ENCODE measurements around the gene COL9A1. TPM values are rescaled to one million over a fixed set of nuclear protein-coding genes. Genes with fewer than 3 reads are reported as not detected.
A peak's percentile ranks its signal among the peaks of the same experiment; 100 is the strongest.

The COL9A1 gene
- total and polyA plus RNA-seq, 9 of the 15 experiments (the other 6 are each of a cell fraction or from before 2014, with no cell fraction given): 0.01 to 0.13 (median 0.06) TPM; not detected in 1

DNA sequence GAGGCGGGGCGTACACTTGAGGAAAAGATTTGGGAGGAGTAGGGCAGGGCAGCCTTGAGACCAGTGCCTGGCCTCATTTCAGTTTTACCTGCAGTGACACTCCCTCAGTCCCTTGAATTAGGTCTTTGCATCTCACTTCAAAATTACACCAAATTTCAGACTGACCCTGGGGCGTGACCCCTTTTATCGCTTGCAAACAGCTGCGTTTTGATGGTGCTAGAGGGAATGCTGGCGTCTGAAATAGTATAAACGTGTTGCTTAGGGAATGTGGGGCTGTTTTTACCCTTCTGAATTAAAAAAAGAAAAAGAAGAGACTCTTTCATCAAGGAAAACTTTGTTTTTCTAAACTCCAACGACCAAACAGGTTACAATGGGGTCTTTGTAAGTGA is 21.0 kb downstream of the COL9A1 start (continued):
- TF ChIP-seq, protein P1, sequence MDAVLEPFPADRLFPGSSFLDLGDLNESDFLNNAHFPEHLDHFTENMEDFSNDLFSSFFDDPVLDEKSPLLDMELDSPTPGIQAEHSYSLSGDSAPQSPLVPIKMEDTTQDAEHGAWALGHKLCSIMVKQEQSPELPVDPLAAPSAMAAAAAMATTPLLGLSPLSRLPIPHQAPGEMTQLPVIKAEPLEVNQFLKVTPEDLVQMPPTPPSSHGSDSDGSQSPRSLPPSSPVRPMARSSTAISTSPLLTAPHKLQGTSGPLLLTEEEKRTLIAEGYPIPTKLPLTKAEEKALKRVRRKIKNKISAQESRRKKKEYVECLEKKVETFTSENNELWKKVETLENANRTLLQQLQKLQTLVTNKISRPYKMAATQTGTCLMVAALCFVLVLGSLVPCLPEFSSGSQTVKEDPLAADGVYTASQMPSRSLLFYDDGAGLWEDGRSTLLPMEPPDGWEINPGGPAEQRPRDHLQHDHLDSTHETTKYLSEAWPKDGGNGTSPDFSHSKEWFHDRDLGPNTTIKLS (IDR thresholded peaks at IDR 0.05; ENCODE audit: borderline replicate concordance, low read depth): no peak
- TF ChIP-seq HEY1 (CRISPR knock-in tag; IDR thresholded peaks at IDR 0.05; ENCODE audit: borderline replicate concordance) (no peak), POLR2AphosphoS5 (IDR thresholded peaks at IDR 0.05; ENCODE audit: control insufficient read depth, insufficient read depth, low read depth, low read length) (peak; percentile 36; the same call in 1 of the 2 replicates), CREB1 (IDR thresholded peaks at IDR 0.05) (0 out of 2 replicates have a peak, but pooled peaks have one; percentile 11), CREB1 (CRISPR knock-in tag; IDR thresholded peaks at IDR 0.05) (no peak), PML (IDR thresholded peaks at IDR 0.05; ENCODE audit: low read length) (peak; percentile 50; the same call in 1 of the 2 replicates), ARID1B (IDR thresholded peaks at IDR 0.05) (peak; percentile 87), NFE2L1 (tag; IDR thresholded peaks at IDR 0.05; ENCODE audit: borderline replicate concordance, low read depth) (no peak), NCOR1 (IDR thresholded peaks at IDR 0.05) (peak; percentile 59), BHLHE40 (IDR thresholded peaks at IDR 0.05; ENCODE audit: low read length) (no peak), NR2C2 (CRISPR knock-in tag; IDR thresholded peaks at IDR 0.05) (no peak), NR2C2 (tag; IDR thresholded peaks at IDR 0.05) (no peak), JUND (IDR thresholded peaks at IDR 0.05; ENCODE audit: borderline replicate concordance, low read depth, low read length) (0 out of 2 replicates have a peak, but pooled peaks have one; percentile 4), JUND (tag; IDR thresholded peaks at IDR 0.05; ENCODE audit: borderline replicate concordance, low read depth, low read length) (no peak), SMARCA4 (IDR thresholded peaks at IDR 0.05) (peak; percentile 60), EGR1 (conservative IDR thresholded peaks at IDR 0.05) (no peak), CSDE1 (IDR thresholded peaks at IDR 0.05) (no peak), ZFX (CRISPR knock-in tag; IDR thresholded peaks at IDR 0.05) (no peak), EP300 (IDR thresholded peaks at IDR 0.05; ENCODE audit: low read length) (peak; percentile 50), MTA3 (IDR thresholded peaks at IDR 0.05; ENCODE audit: borderline replicate concordance) (no peak), NR2C1 (IDR thresholded peaks at IDR 0.05) (peak; percentile 38; the same call in 1 of the 2 replicates), NR2C1 (tag; IDR thresholded peaks at IDR 0.05) (no peak)
- TF ChIP-seq, protein P2, sequence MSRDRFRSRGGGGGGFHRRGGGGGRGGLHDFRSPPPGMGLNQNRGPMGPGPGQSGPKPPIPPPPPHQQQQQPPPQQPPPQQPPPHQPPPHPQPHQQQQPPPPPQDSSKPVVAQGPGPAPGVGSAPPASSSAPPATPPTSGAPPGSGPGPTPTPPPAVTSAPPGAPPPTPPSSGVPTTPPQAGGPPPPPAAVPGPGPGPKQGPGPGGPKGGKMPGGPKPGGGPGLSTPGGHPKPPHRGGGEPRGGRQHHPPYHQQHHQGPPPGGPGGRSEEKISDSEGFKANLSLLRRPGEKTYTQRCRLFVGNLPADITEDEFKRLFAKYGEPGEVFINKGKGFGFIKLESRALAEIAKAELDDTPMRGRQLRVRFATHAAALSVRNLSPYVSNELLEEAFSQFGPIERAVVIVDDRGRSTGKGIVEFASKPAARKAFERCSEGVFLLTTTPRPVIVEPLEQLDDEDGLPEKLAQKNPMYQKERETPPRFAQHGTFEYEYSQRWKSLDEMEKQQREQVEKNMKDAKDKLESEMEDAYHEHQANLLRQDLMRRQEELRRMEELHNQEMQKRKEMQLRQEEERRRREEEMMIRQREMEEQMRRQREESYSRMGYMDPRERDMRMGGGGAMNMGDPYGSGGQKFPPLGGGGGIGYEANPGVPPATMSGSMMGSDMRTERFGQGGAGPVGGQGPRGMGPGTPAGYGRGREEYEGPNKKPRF (IDR thresholded peaks at IDR 0.05; ENCODE audit: low read depth, low read length): no peak
- TF ChIP-seq, protein P3, sequence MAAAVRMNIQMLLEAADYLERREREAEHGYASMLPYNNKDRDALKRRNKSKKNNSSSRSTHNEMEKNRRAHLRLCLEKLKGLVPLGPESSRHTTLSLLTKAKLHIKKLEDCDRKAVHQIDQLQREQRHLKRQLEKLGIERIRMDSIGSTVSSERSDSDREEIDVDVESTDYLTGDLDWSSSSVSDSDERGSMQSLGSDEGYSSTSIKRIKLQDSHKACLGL (CRISPR knock-in tag; IDR thresholded peaks at IDR 0.05; ENCODE audit: borderline replicate concordance, poor library complexity, severe bottlenecking): no peak
- TF ChIP-seq, protein P4, sequence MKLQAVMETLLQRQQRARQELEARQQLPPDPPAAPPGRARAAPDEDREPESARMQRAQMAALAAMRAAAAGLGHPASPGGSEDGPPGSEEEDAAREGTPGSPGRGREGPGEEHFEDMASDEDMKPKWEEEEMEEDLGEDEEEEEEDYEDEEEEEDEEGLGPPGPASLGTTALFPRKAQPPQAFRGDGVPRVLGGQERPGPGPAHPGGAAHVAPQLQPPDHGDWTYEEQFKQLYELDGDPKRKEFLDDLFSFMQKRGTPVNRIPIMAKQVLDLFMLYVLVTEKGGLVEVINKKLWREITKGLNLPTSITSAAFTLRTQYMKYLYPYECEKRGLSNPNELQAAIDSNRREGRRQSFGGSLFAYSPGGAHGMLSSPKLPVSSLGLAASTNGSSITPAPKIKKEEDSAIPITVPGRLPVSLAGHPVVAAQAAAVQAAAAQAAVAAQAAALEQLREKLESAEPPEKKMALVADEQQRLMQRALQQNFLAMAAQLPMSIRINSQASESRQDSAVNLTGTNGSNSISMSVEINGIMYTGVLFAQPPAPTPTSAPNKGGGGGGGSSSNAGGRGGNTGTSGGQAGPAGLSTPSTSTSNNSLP (IDR thresholded peaks at IDR 0.05; ENCODE audit: borderline replicate concordance, low read depth, low read length): 0 out of 2 replicates have a peak, but pooled peaks have one; percentile 19

All from K562 (cell line).